GM12878 (cell line): ENCODE results near the gene CCM2.

Experiments used
- CTCF ChIP-seq, 3 experiments: IDR thresholded peaks in 2 of 3; conservative IDR thresholded peaks in 1 of 3; 2 replicates each; pipeline ENCODE4 v1.5.1; 2011; ENCODE audit warnings: low read depth in 3 of 3, low read length in 3 of 3, mild to moderate bottlenecking in 3 of 3, control low read depth in 2 of 3, moderate library complexity in 2 of 3, inconsistent platforms in 1 of 3, mixed read lengths in 1 of 3; ENCODE audit not compliant: control insufficient read depth in 2 of 3, insufficient read depth in 1 of 3; ENCODE audit errors: extremely low read depth in 1 of 3
- NFIC ChIP-seq: IDR thresholded peaks from 2 replicates; pipeline ENCODE4 v1.6.1; 2012; ENCODE audit warnings: low read depth, mild to moderate bottlenecking, inconsistent platforms, low read length, moderate library complexity
- SUPT20H ChIP-seq: IDR thresholded peaks from 2 replicates; pipeline ENCODE4 v1.6.1; 2011; ENCODE audit warnings: low read depth, mild to moderate bottlenecking, low read length, moderate library complexity, borderline replicate concordance; ENCODE audit not compliant: control insufficient read depth
- ZZZ3 ChIP-seq: IDR thresholded peaks from 2 replicates; pipeline ENCODE4 v1.6.1; 2011; ENCODE audit warnings: low read depth; ENCODE audit not compliant: control insufficient read depth, insufficient read length

GRCh38 chr7:45035893-45036292, 35.9 kb downstream of the CCM2 start:
- TF ChIP-seq NFIC: no peak
- TF ChIP-seq CTCF (IDR thresholded peaks at IDR 0.05 in 2 of 3, conservative IDR thresholded peaks at IDR 0.05 in 1 of 3; ENCODE audit: control insufficient read depth in 2 of 3, extremely low read depth in 1 of 3, insufficient read depth in 1 of 3, low read depth in 3 of 3, low read length in 3 of 3): no peak
- TF ChIP-seq ZZZ3: no peak
- TF ChIP-seq SUPT20H: no peak
